Measurements from ENCODE around the gene FRMD4A.

FRMD4A gene

DNA sequence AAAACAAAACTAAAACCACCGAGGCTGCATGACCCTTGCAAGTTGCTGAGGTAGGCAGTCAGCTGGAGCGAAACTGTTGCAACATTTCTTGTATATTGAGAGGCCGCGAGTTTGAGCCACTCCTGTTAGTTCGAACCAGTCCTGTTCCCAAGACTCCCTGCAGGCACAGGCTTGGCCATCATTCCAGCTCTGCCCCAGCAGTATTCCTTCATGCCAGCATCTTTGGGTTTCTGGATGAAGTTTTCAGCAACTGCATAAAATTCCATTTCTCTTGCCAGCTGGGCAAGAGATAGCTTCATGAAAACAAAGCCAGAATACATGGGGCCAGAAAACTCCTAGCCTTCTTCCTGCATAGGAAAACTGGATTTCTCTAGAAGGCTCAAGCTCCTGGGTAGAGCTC, 207.6 kb downstream of the FRMD4A start:
- Histone ChIP-seq H3K4me3 (ENCODE audit: low read length) (no peak overlapping the region), H3K27ac (ENCODE audit: low read depth, low read length) (no peak overlapping the region), H3K4me1 (ENCODE audit: insufficient read depth, low read length) (no peaks in the 10 kb centered on the region), H3K9ac (ENCODE audit: low read depth, low read length) (no peak overlapping the region), H3K36me3 (ENCODE audit: insufficient read depth, low read length) (no peaks in the 10 kb centered on the region), H3K9me3 (ENCODE audit: insufficient read depth, low read depth, low read length) (no peaks in the 10 kb centered on the region), H3K27me3 (ENCODE audit: insufficient read depth, low read length) (no peaks in the 10 kb centered on the region)
- WGBS, result 97% methylated on average over 5 of the region's 5 CpGs

GRCh38 chr10:14120812-14121211, 209.9 kb downstream of the FRMD4A start:
- no peaks in the 10 kb centered on the region for H3K9me3 ChIP-seq (ENCODE audit: insufficient read depth, low read depth, low read length)
- no peaks in the 10 kb centered on the region for H3K27me3 ChIP-seq (ENCODE audit: insufficient read depth, low read length)
- WGBS, result 91% methylated on average over 2 of the region's 2 CpGs
- H3K36me3 ChIP-seq (ENCODE audit: insufficient read depth, low read length), result no peaks in the 10 kb centered on the region
- no peaks in the 10 kb centered on the region for H3K4me1 ChIP-seq (ENCODE audit: insufficient read depth, low read length)
- H3K27ac ChIP-seq (ENCODE audit: low read depth, low read length), result no peak overlapping the region
- H3K9ac ChIP-seq (ENCODE audit: low read depth, low read length), result no peak overlapping the region
- H3K4me3 ChIP-seq (ENCODE audit: low read length), result no peak overlapping the region

DNA sequence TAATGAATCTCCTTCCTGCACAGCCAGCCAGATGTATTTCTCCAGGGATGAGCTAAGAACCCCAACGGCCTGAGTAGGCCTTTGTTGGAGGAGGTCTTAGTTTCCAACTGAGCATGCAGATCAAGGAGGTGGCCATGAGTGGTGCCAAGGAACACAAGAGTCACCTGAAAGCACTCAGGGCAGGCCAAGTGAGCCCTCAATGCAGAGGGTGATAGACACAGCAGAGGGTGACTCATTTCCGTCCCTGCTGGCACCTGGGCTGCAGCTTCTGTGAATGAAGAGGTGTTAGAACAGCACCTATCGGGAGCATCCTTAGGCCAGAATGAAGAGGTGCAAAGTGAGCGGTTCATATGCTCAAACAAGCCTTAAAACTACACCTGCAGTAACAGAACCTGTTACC, 211.8 kb downstream of the FRMD4A start:
- WGBS, result 88% methylated on average over 4 of the region's 4 CpGs
- H3K4me1 ChIP-seq (ENCODE audit: insufficient read depth, low read length), result no peaks in the 10 kb centered on the region
- H3K36me3 ChIP-seq (ENCODE audit: insufficient read depth, low read length), result no peaks in the 10 kb centered on the region
- no peak overlapping the region for H3K27ac ChIP-seq (ENCODE audit: low read depth, low read length)
- no peaks in the 10 kb centered on the region for H3K27me3 ChIP-seq (ENCODE audit: insufficient read depth, low read length)
- no peak overlapping the region for H3K9ac ChIP-seq (ENCODE audit: low read depth, low read length)
- no peaks in the 10 kb centered on the region for H3K9me3 ChIP-seq (ENCODE audit: insufficient read depth, low read depth, low read length)
- no peak overlapping the region for H3K4me3 ChIP-seq (ENCODE audit: low read length)

DNA sequence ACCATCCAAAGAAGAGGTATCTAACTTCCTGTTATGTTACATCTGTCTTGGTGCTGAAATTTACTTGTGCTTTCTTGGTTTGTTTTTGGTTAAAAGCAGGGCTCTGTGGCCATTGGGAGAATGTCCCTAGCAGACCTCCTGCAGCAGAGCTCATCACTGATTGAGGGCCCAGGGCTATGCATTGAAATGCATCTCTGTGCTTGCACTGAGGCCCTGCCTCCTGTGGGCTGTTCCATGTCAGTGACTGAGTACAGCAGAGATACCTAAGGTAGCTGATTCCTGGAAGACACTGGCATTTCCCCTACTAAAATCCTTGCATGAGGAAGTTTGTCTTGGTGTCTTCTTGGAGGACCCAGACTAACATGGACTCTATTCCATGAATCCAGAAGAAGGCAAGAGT, 213.9 kb downstream of the FRMD4A start:
- no peak overlapping the region for H3K27ac ChIP-seq (ENCODE audit: low read depth, low read length)
- no peak overlapping the region for H3K9ac ChIP-seq (ENCODE audit: low read depth, low read length)
- no peaks in the 10 kb centered on the region for H3K36me3 ChIP-seq (ENCODE audit: insufficient read depth, low read length)
- no peaks in the 10 kb centered on the region for H3K9me3 ChIP-seq (ENCODE audit: insufficient read depth, low read depth, low read length)
- H3K4me1 ChIP-seq (ENCODE audit: insufficient read depth, low read length), result no peaks in the 10 kb centered on the region
- H3K4me3 ChIP-seq (ENCODE audit: low read length), result no peak overlapping the region
- no peaks in the 10 kb centered on the region for H3K27me3 ChIP-seq (ENCODE audit: insufficient read depth, low read length)

DNA sequence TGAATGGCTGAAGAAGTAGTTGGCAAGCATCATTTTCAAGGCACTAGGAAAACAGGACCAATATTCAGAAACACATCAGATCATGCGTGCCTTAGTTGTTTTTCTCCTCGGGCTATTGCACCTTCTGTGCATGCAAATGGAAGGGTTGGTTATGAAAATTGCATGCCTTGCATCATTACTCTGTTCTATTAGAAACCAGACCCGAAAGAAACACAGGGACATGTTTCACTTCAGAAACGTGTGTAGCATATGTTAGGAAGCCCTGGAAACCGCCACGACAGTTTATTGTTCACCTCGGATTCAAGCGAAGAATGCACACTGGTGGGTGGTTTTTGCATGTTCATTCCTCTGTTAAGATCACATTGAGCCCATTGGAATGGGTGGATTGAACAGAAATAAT, 214.7 kb downstream of the FRMD4A start:
- Histone ChIP-seq H3K9ac (ENCODE audit: low read depth, low read length) (no peak overlapping the region), H3K27ac (ENCODE audit: low read depth, low read length) (no peak overlapping the region), H3K9me3 (ENCODE audit: insufficient read depth, low read depth, low read length) (no peaks in the 10 kb centered on the region), H3K27me3 (ENCODE audit: insufficient read depth, low read length) (no peaks in the 10 kb centered on the region), H3K36me3 (ENCODE audit: insufficient read depth, low read length) (no peaks in the 10 kb centered on the region), H3K4me1 (ENCODE audit: insufficient read depth, low read length) (no peaks in the 10 kb centered on the region), H3K4me3 (ENCODE audit: low read length) (no peak overlapping the region)
- 95% methylated on average over 8 of the region's 8 CpGs for WGBS

GRCh38 chr10:14114791-14115190, 215.9 kb downstream of the FRMD4A start:
- Histone ChIP-seq H3K9ac (ENCODE audit: low read depth, low read length) (no peak overlapping the region), H3K27me3 (ENCODE audit: insufficient read depth, low read length) (no peaks in the 10 kb centered on the region), H3K9me3 (ENCODE audit: insufficient read depth, low read depth, low read length) (no peaks in the 10 kb centered on the region), H3K36me3 (ENCODE audit: insufficient read depth, low read length) (no peaks in the 10 kb centered on the region), H3K4me1 (ENCODE audit: insufficient read depth, low read length) (no peaks in the 10 kb centered on the region), H3K27ac (ENCODE audit: low read depth, low read length) (no peak overlapping the region), H3K4me3 (ENCODE audit: low read length) (no peak overlapping the region)
- 91% methylated on average over 2 of the region's 2 CpGs for WGBS

GRCh38 chr10:14112056-14112455, 218.7 kb downstream of the FRMD4A start:
- Histone ChIP-seq H3K4me3 (ENCODE audit: low read length) (no peak overlapping the region), H3K27ac (ENCODE audit: low read depth, low read length) (no peak overlapping the region), H3K36me3 (ENCODE audit: insufficient read depth, low read length) (no peaks in the 10 kb centered on the region), H3K27me3 (ENCODE audit: insufficient read depth, low read length) (no peaks in the 10 kb centered on the region), H3K9ac (ENCODE audit: low read depth, low read length) (no peak overlapping the region), H3K9me3 (ENCODE audit: insufficient read depth, low read depth, low read length) (0 out of 2 replicates have a peak, but pooled peaks cover under 1% of the 10 kb centered on the region), H3K4me1 (ENCODE audit: insufficient read depth, low read length) (no peaks in the 10 kb centered on the region)
- WGBS, result 90% methylated on average over 3 of the region's 5 CpGs

- H3K27ac ChIP-seq (ENCODE audit: low read depth, low read length), result no peak overlapping the region
- H3K27me3 ChIP-seq (ENCODE audit: insufficient read depth, low read length), result no peaks in the 10 kb centered on the region
- H3K4me3 ChIP-seq (ENCODE audit: low read length), result no peak overlapping the region
- H3K4me1 ChIP-seq (ENCODE audit: insufficient read depth, low read length), result no peaks in the 10 kb centered on the region
- no peak overlapping the region for H3K9ac ChIP-seq (ENCODE audit: low read depth, low read length)
- 0 out of 2 replicates have a peak, but pooled peaks cover 5% of the 10 kb centered on the region for H3K9me3 ChIP-seq (ENCODE audit: insufficient read depth, low read depth, low read length)
- H3K36me3 ChIP-seq (ENCODE audit: insufficient read depth, low read length), result no peaks in the 10 kb centered on the region
- WGBS, result 90% methylated on average over 1 of the region's 1 CpG
Observed at GRCh38 chr10:14111208-14111607, 219.5 kb downstream of the FRMD4A start.

DNA sequence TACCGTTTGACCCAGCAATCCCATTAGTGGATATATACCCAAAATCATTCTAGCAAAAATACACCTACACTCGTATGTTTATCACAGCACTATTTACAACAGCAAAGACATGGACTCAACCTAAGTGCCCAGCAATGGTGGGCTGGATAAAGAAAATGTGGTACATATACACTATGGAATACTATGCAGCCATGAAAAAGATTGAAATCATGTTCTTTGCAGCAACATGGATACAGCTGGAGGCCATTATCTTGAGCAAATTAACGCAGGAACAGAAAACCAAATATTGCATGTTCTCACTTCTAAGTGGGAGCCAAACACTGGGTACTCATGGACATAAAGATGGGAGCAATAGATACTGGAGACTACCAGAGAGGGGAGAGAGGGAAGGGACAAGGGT, 223.9 kb downstream of the FRMD4A start:
- Histone ChIP-seq H3K27me3 (ENCODE audit: insufficient read depth, low read length) (no peaks in the 10 kb centered on the region), H3K9me3 (ENCODE audit: insufficient read depth, low read depth, low read length) (0 out of 2 replicates have a peak, but pooled peaks cover 5% of the 10 kb centered on the region), H3K27ac (ENCODE audit: low read depth, low read length) (no peak overlapping the region), H3K9ac (ENCODE audit: low read depth, low read length) (no peak overlapping the region), H3K36me3 (ENCODE audit: insufficient read depth, low read length) (no peaks in the 10 kb centered on the region), H3K4me1 (ENCODE audit: insufficient read depth, low read length) (no peaks in the 10 kb centered on the region; the same call in 1 of the 2 replicates), H3K4me3 (ENCODE audit: low read length) (no peak overlapping the region)
- WGBS, result 97% methylated on average over 3 of the region's 3 CpGs

DNA sequence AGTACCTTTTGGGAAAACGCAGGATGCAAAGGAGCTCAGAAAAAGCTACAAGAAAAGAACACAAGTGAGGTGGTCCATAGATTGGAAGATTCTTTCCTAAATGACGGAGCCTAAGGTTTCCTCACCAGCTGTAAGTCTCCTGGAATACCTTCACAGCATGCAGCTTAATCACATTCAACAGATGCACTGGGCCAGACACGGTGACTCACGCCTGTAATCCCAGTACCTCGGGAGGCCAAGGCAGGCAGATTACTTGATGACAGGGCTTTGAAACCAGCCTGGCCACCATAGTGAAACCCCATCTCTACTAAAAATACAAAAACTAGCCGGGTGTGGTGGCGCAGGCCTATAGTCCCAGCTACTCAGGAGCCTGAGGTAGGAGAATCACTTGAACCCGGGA, 228.7 kb downstream of the FRMD4A start:
- Histone ChIP-seq H3K9ac (ENCODE audit: low read depth, low read length) (no peak overlapping the region), H3K36me3 (ENCODE audit: insufficient read depth, low read length) (no peaks in the 10 kb centered on the region)

DNA sequence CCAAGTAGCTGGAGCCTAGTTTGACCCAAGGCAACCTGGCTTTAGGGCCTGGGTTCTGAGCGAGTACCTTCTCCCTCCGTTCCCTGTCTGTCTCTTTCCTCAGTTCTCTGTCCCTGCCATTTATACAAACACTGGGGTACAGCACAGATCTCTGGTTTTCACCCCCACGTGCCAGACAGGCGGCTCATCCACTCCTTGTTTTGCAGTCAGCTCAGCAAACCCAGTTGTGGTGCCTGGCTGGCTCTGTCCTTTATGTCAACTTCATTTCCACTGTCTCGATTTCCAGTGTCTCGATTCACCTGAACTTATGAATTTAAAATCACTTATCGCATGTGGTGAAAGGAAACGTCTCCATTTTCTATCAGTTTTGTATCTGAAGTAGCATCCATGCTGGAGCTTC, 230.8 kb downstream of the FRMD4A start:
- 85% methylated on average over 8 of the region's 8 CpGs for WGBS
- no peak overlapping the region for H3K27ac ChIP-seq (ENCODE audit: low read depth, low read length)
- no peaks in the 10 kb centered on the region for H3K27me3 ChIP-seq (ENCODE audit: insufficient read depth, low read length)

More for the DNA sequence above, 228.7 kb downstream of the FRMD4A start:
- H3K4me1 ChIP-seq (ENCODE audit: insufficient read depth, low read length), result no peaks in the 10 kb centered on the region; the same call in 1 of the 2 replicates
- no peak overlapping the region for H3K27ac ChIP-seq (ENCODE audit: low read depth, low read length)
- 72% methylated on average over 8 of the region's 8 CpGs for WGBS
- no peak overlapping the region for H3K4me3 ChIP-seq (ENCODE audit: low read length)
- H3K9me3 ChIP-seq (ENCODE audit: insufficient read depth, low read depth, low read length), result 0 out of 2 replicates have a peak, but pooled peaks cover 4% of the 10 kb centered on the region
- H3K27me3 ChIP-seq (ENCODE audit: insufficient read depth, low read length), result no peaks in the 10 kb centered on the region

More for the DNA sequence above, 230.8 kb downstream of the FRMD4A start:
- Histone ChIP-seq H3K4me1 (ENCODE audit: insufficient read depth, low read length) (no peaks in the 10 kb centered on the region; the same call in 1 of the 2 replicates), H3K4me3 (ENCODE audit: low read length) (no peak overlapping the region), H3K9me3 (ENCODE audit: insufficient read depth, low read depth, low read length) (no peaks in the 10 kb centered on the region), H3K36me3 (ENCODE audit: insufficient read depth, low read length) (no peaks in the 10 kb centered on the region), H3K9ac (ENCODE audit: low read depth, low read length) (no peak overlapping the region)

Data from HUES64 (cell line).